Measurements from ENCODE around the gene SDK1. TPM values are rescaled to one million over a fixed set of nuclear protein-coding genes. Genes with fewer than 3 reads are reported as not detected.

SDK1 gene
- total and polyA plus RNA-seq, 2 experiments from 2014 or later = 2.1 to 10.0 TPM

GRCh38 chr7:4203626-4204512, 902.8 kb downstream of the SDK1 start (continued):
- TF ChIP-seq ZNF462 (CRISPR knock-in tag; IDR thresholded peaks at IDR 0.05) = no peak

- H3K9me2 ChIP-seq (ENCODE audit: insufficient read depth) = no peaks in the 10 kb centered on the region
- no peaks in the 10 kb centered on the region for H4K20me1 ChIP-seq (replicated peaks; ENCODE audit: insufficient read depth)
- DNase-seq (ENCODE audit: low spot score) = peak; percentile 81
- no peaks in the 10 kb centered on the region for H3K79me2 ChIP-seq (replicated peaks; ENCODE audit: insufficient read depth)
- no peak overlapping the region for H3K27ac Mint-ChIP-seq
- ATAC-seq = peak; percentile 93
- H3K4me1 ChIP-seq (ENCODE audit: insufficient read depth) = peaks cover 6% of the 10 kb centered on the region; the same call in 1 of the 2 replicates
- no peaks in the 10 kb centered on the region for H3K36me3 ChIP-seq (ENCODE audit: insufficient read depth)
- peak overlapping the region; percentile 80; the same call in 1 of the 2 replicates for H2AFZ ChIP-seq
- peak overlapping the region; percentile 78; the same call in 1 of the 2 replicates for H3K27ac ChIP-seq (ENCODE audit: low read depth)
- H3K4me3 Mint-ChIP-seq = peak overlapping the region; percentile 17; the same call in 1 of the 3 replicates
- no peaks in the 10 kb centered on the region for H3K9me3 Mint-ChIP-seq
- no peaks in the 10 kb centered on the region for H3F3A ChIP-seq (replicated peaks; ENCODE audit: low read depth)
- peak overlapping the region; percentile 73 for H3K4me2 ChIP-seq
- H3K4me1 Mint-ChIP-seq = peaks cover 8% of the 10 kb centered on the region; the same call in 2 of the 3 replicates
- TF ChIP-seq POLR2AphosphoS5 (IDR thresholded peaks at IDR 0.05; ENCODE audit: low read depth) (peak; percentile 61), EZH2phosphoT487 (IDR thresholded peaks at IDR 0.05; ENCODE audit: unreplicated experiment) (no peak)
- H3K36me3 Mint-ChIP-seq (ENCODE audit: low read depth) = no peaks in the 10 kb centered on the region; the same call in 2 of the 3 replicates
- H3K4me3 ChIP-seq = peak overlapping the region; percentile 48
- peaks cover 9% of the 10 kb centered on the region for H3K27me3 Mint-ChIP-seq (ENCODE audit: insufficient read depth, low read depth, poor library complexity)
- H3K27me3 ChIP-seq (ENCODE audit: insufficient read depth) = no peaks in the 10 kb centered on the region
Measured at GRCh38 chr7:4204513-4205165, 903.6 kb downstream of the SDK1 start.

Measured in GM23338 (cell line).